ENCODE data around the gene SLC9A3.

Gene SLC9A3

GRCh38 chr5:427415-428087, 96.7 kb downstream of the SLC9A3 start:
- DNase-seq, result no peak

GRCh38 chr5:426392-426976, 97.8 kb downstream of the SLC9A3 start:
- DNase-seq, result no peak

- DNase-seq, result no peak
These were observed 98.5 kb downstream of the SLC9A3 start for GRCh38 chr5:425714-426113.

- no peak for DNase-seq
These were observed 99.7 kb downstream of the SLC9A3 start for GRCh38 chr5:424301-425110.

- DNase-seq, result no peak
These were observed 100.5 kb downstream of the SLC9A3 start for GRCh38 chr5:423626-424261.

GRCh38 chr5:423233-423565, 101.0 kb downstream of the SLC9A3 start:
- DNase-seq, result no peak

- no peak for DNase-seq
These were observed 101.7 kb downstream of the SLC9A3 start for GRCh38 chr5:422323-423232.

- no peak for DNase-seq
These were observed 102.3 kb downstream of the SLC9A3 start for GRCh38 chr5:421901-422300.

GRCh38 chr5:421287-421880, 102.9 kb downstream of the SLC9A3 start:
- no peak for DNase-seq

GRCh38 chr5:420632-421286, 103.5 kb downstream of the SLC9A3 start:
- DNase-seq, result no peak
